Thymus (tissue), 11 donors: ENCODE measurements around the gene FBXO21. TPM values are rescaled to one million over a fixed set of nuclear protein-coding genes. Genes with fewer than 3 reads are reported as not detected.
"Not testable (repeated sequence)": the region's sequence is repeated elsewhere in the genome, so short reads cannot be mapped to it uniquely, and the experiment has no call there.

ENCODE experiments used
- DNase-seq, 9 donors: peaks; one replicate each; pipeline ENCODE4 v3.0.0-alpha.2; 2013; ENCODE audit warnings: low spot score in 9 of 9, low read depth in 6 of 9, missing footprints in 1 of 9
- H3K27ac ChIP-seq, 2 donors: one replicate each; pipeline ENCODE4 v1.5.1; 2013; ENCODE audit warnings: control low read depth in 1 of 2, low read depth in 1 of 2, low read length in 1 of 2, mild to moderate bottlenecking in 1 of 2, moderate library complexity in 1 of 2
- H3K27me3 ChIP-seq, 2 donors: one replicate each; pipeline ENCODE4 v1.5.1; 2013; ENCODE audit warnings: low read length in 1 of 2; ENCODE audit not compliant: control insufficient read depth in 2 of 2, insufficient read depth in 1 of 2
- H3K36me3 ChIP-seq, 2 donors: one replicate each; pipeline ENCODE4 v1.5.1; 2013; ENCODE audit warnings: low read length in 1 of 2, mild to moderate bottlenecking in 1 of 2, moderate library complexity in 1 of 2; ENCODE audit not compliant: control insufficient read depth in 2 of 2, insufficient read depth in 2 of 2
- H3K4me1 ChIP-seq, 2 donors: one replicate each; pipeline ENCODE4 v1.5.1; 2013; ENCODE audit warnings: low read length in 2 of 2; ENCODE audit not compliant: control insufficient read depth in 2 of 2, insufficient read depth in 2 of 2
- H3K4me3 ChIP-seq, 2 donors: one replicate each; pipeline ENCODE4 v1.5.1; 2013; ENCODE audit warnings: low read length in 2 of 2, control low read depth in 1 of 2, mild to moderate bottlenecking in 1 of 2
- H3K9me3 ChIP-seq, 2 donors: one replicate each; pipeline ENCODE4 v1.5.1; 2013; ENCODE audit warnings: low read length in 1 of 2, mild to moderate bottlenecking in 1 of 2; ENCODE audit not compliant: control insufficient read depth in 2 of 2, insufficient read depth in 1 of 2
- WGBS: extraction: QIAGEN DNeasy Blood & Tissue Kit; methylation state at CpG from one replicate; pipeline ENCODE4 v1.1.7; 2013; 5-methylcytosine and 5-hydroxymethylcytosine counted together
- polyA plus RNA-seq: library from polyadenylated mRNA; stranded (reverse); fragments of 200-250 nt; gene quantifications from one replicate; pipeline ENCODE4 v1.2.3, GENCODE V29; 2013
- total RNA-seq: library from RNA; stranded (reverse); fragments of 120-200 nt; gene quantifications from one replicate; pipeline ENCODE4 v1.2.4, GENCODE V29; 2013
- donor health status: healthy.

Gene FBXO21
- total and polyA plus RNA-seq, 2 donors: 15.1 to 16.0 TPM

GRCh38 chr12:117208811-117209455 is 18.7 kb upstream of the FBXO21 start:
- no peak overlapping the region for H3K4me3 ChIP-seq
- no peak overlapping the region for H3K27ac ChIP-seq
- H3K27me3 ChIP-seq: peaks cover 0 to 7% of the 10 kb centered on the region in 2 donors
- DNase-seq: no peak
- 91% methylated on average over 13 of the region's 13 CpGs for whole genome bisulfite sequencing
- H3K36me3 ChIP-seq: no peaks in the 10 kb centered on the region
- H3K4me1 ChIP-seq: no peaks in the 10 kb centered on the region
- H3K9me3 ChIP-seq: peaks cover 0 to 2% of the 10 kb centered on the region in 2 donors

GRCh38 chr12:117208206-117208605 is 17.9 kb upstream of the FBXO21 start:
- Histone ChIP-seq H3K9me3 (peaks cover 0 to 2% of the 10 kb centered on the region in 2 donors), H3K4me3 (no peak overlapping the region), H3K4me1 (no peaks in the 10 kb centered on the region), H3K27ac (no peak overlapping the region), H3K27me3 (peaks cover 0 to 7% of the 10 kb centered on the region in 2 donors), H3K36me3 (no peaks in the 10 kb centered on the region)
- 82% methylated on average over 16 of the region's 16 CpGs for WGBS
- no peak for DNase-seq

DNA sequence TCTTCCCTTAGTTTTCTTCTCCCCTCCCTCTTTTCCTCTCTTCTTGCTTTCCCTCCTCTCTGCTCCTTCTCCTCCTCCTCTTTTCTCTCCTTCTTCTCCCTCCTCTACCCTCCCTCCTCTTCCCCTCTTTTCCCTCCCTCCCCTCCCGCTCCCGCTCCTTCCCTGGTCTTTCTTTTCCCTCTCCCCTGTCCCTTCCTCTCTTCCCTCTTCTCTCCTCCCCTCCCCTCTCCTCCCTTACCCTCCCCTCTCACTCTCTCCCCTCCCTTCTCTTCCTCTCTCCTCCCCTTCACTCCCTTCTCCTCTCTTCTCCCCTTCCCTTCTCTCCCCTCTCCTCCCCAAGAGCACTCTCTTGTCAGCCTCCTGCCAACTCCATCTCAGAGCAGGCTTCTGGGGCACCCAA is 17.4 kb upstream of the FBXO21 start:
- peaks cover 0 to 8% of the 10 kb centered on the region in 2 donors for H3K27me3 ChIP-seq
- DNase-seq: no peak
- peaks cover 0 to 2% of the 10 kb centered on the region in 2 donors for H3K9me3 ChIP-seq
- H3K4me1 ChIP-seq: no peaks in the 10 kb centered on the region
- no peaks in the 10 kb centered on the region for H3K36me3 ChIP-seq
- no peak overlapping the region for H3K4me3 ChIP-seq
- WGBS: 73% methylated on average over 2 of the region's 2 CpGs
- no peak overlapping the region for H3K27ac ChIP-seq

DNA sequence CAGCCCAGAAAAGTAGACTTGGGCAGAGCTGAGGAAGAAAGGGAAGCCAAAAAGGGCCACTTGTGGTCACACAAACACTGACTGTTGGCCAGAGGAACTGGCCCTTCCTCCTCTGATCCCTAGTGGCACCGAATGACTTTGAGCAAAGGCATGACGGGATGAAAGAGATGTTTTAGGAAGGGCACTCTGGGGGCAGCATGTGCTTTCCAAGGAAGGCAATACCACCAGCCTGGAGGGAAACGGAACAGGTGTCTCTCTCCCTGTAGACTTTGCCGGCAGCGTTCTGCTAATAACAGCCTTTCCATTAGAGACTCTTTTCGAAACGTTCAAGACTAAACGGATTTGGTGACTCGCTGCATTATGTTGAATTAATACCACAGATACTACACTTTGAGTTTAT is 12.3 kb upstream of the FBXO21 start:
- WGBS: 79% methylated on average over 9 of the region's 9 CpGs
- no peaks in the 10 kb centered on the region for H3K36me3 ChIP-seq
- DNase-seq: no peak
- no peaks in the 10 kb centered on the region for H3K4me1 ChIP-seq
- H3K27ac ChIP-seq: no peak overlapping the region
- H3K27me3 ChIP-seq: peaks cover 0 to 10% of the 10 kb centered on the region in 2 donors
- no peaks in the 10 kb centered on the region for H3K9me3 ChIP-seq
- H3K4me3 ChIP-seq: no peak overlapping the region

- no peak overlapping the region for H3K27ac ChIP-seq
- H3K9me3 ChIP-seq: no peaks in the 10 kb centered on the region
- H3K4me3 ChIP-seq: no peak overlapping the region
- no peaks in the 10 kb centered on the region for H3K36me3 ChIP-seq
- DNase-seq: no peak
- H3K4me1 ChIP-seq: no peaks in the 10 kb centered on the region
- WGBS: 96% methylated on average over 9 of the region's 9 CpGs
- H3K27me3 ChIP-seq: peaks cover 0 to 7% of the 10 kb centered on the region in 2 donors
Measured at GRCh38 chr12:117202033-117202432, 11.8 kb upstream of the FBXO21 start.

GRCh38 chr12:117199956-117200744 is 9.9 kb upstream of the FBXO21 start:
- H3K4me1 ChIP-seq, H3K9me3 ChIP-seq, H3K4me3 ChIP-seq, H3K36me3 ChIP-seq, H3K27me3 ChIP-seq, H3K27ac ChIP-seq, DNase-seq: not testable (repeated sequence)
- 95% methylated on average over 8 of the region's 8 CpGs for WGBS

DNA sequence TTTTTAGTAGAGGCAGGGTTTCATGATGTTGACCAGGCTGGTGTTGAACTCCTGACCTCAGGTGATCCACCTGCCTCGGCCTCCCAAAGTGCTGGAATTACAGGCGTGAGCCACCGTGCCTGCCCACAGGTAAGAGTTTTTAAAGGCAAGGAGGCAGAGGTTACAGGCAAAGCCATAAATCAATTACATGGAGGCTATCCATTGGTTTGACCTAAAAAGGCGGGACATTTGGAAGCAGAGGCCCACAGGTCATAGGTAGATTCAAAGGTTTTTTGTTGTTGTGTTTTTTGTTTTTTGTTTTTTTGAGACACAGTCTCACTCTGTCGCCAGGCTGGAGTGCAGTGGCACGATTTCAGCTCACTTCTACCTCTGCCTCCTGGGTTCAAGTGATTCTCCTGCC is 6.1 kb upstream of the FBXO21 start:
- not testable (repeated sequence) for H3K9me3 ChIP-seq, H3K27me3 ChIP-seq, H3K36me3 ChIP-seq, DNase-seq, H3K27ac ChIP-seq, H3K4me1 ChIP-seq, H3K4me3 ChIP-seq
- WGBS: 97% methylated on average over 6 of the region's 6 CpGs

- not testable (repeated sequence) for H3K4me1 ChIP-seq, H3K4me3 ChIP-seq, DNase-seq, H3K9me3 ChIP-seq, H3K27ac ChIP-seq, H3K36me3 ChIP-seq
- 82% methylated on average over 9 of the region's 9 CpGs for WGBS
- H3K27me3 ChIP-seq: peaks cover 3 to 13% of the 10 kb centered on the region in 2 donors
Measured at GRCh38 chr12:117195027-117195426, 4.8 kb upstream of the FBXO21 start.

- no peak overlapping the region for H3K27ac ChIP-seq
- H3K27me3 ChIP-seq: peaks cover 3 to 13% of the 10 kb centered on the region in 2 donors
- no peak for DNase-seq
- WGBS: 97% methylated on average over 3 of the region's 3 CpGs
- no peak overlapping the region for H3K4me3 ChIP-seq
- no peaks in the 10 kb centered on the region for H3K36me3 ChIP-seq
- H3K4me1 ChIP-seq: peaks cover 7 to 13% of the 10 kb centered on the region in 2 donors
- peaks cover 0 to 5% of the 10 kb centered on the region in 2 donors for H3K9me3 ChIP-seq
Measured at GRCh38 chr12:117193903-117194302, 3.6 kb upstream of the FBXO21 start.
